DOHH2 (cell line): Measurements from ENCODE around the gene CIC.
"Not testable (repeated sequence)": the region's sequence is repeated elsewhere in the genome, so short reads cannot be mapped to it uniquely, and the experiment has no call there.

Experiments used
- EZH2phosphoT487 ChIP-seq: fragments of 200-600 bp; sonication (generic); IDR thresholded peaks from 2 replicates; pipeline ENCODE4 v1.6.1; 2017; ENCODE audit warnings: borderline replicate concordance, mild to moderate bottlenecking, antibody characterized with exemption, low read length, moderate library complexity, mixed read lengths
- TF ChIP-seq, protein P1 (sequence below): fragments of 200-600 bp; sonication (generic); IDR thresholded peaks from one replicate; pipeline ENCODE4 v1.5.1; 2014; ENCODE audit warnings: antibody characterized with exemption, mild to moderate bottlenecking, low read depth, low read length; ENCODE audit not compliant: poor library complexity, severe bottlenecking

DNA sequence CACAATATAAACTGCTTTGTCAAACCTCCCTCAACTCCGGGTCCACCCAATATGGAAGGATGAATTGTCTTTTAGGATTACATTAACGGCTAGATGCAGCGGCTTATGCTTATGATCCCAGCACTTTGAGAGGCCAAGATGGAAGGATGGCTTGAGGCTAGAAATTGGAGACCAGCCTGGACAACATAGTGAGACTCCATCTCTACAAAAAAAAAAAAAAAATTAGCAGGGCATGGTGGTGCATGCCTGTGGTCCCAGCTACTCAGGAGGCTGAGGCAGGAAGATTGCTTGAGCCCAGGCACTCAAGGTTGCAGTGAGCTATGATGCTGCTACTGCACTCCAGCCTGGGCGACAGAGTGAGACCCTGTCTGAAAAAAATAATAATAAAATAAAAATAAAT lies 2.9 kb upstream of the CIC start:
- TF ChIP-seq, protein P1, sequence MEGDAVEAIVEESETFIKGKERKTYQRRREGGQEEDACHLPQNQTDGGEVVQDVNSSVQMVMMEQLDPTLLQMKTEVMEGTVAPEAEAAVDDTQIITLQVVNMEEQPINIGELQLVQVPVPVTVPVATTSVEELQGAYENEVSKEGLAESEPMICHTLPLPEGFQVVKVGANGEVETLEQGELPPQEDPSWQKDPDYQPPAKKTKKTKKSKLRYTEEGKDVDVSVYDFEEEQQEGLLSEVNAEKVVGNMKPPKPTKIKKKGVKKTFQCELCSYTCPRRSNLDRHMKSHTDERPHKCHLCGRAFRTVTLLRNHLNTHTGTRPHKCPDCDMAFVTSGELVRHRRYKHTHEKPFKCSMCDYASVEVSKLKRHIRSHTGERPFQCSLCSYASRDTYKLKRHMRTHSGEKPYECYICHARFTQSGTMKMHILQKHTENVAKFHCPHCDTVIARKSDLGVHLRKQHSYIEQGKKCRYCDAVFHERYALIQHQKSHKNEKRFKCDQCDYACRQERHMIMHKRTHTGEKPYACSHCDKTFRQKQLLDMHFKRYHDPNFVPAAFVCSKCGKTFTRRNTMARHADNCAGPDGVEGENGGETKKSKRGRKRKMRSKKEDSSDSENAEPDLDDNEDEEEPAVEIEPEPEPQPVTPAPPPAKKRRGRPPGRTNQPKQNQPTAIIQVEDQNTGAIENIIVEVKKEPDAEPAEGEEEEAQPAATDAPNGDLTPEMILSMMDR: not testable (repeated sequence)
- not testable (repeated sequence) for TF ChIP-seq EZH2phosphoT487
